ENCODE data around the gene RFT1. TPM values are rescaled to one million over a fixed set of nuclear protein-coding genes. Genes with fewer than 3 reads are reported as not detected.

RFT1 gene
- total and polyA plus RNA-seq, 2 experiments from 2014 or later, result 11.3 to 13.3 TPM

- TF ChIP-seq STAT1 (IDR thresholded peaks at IDR 0.05; ENCODE audit: unreplicated experiment) (no peak), EZH2phosphoT487 (IDR thresholded peaks at IDR 0.05; ENCODE audit: unreplicated experiment) (no peak)
- TF ChIP-seq, protein P1, sequence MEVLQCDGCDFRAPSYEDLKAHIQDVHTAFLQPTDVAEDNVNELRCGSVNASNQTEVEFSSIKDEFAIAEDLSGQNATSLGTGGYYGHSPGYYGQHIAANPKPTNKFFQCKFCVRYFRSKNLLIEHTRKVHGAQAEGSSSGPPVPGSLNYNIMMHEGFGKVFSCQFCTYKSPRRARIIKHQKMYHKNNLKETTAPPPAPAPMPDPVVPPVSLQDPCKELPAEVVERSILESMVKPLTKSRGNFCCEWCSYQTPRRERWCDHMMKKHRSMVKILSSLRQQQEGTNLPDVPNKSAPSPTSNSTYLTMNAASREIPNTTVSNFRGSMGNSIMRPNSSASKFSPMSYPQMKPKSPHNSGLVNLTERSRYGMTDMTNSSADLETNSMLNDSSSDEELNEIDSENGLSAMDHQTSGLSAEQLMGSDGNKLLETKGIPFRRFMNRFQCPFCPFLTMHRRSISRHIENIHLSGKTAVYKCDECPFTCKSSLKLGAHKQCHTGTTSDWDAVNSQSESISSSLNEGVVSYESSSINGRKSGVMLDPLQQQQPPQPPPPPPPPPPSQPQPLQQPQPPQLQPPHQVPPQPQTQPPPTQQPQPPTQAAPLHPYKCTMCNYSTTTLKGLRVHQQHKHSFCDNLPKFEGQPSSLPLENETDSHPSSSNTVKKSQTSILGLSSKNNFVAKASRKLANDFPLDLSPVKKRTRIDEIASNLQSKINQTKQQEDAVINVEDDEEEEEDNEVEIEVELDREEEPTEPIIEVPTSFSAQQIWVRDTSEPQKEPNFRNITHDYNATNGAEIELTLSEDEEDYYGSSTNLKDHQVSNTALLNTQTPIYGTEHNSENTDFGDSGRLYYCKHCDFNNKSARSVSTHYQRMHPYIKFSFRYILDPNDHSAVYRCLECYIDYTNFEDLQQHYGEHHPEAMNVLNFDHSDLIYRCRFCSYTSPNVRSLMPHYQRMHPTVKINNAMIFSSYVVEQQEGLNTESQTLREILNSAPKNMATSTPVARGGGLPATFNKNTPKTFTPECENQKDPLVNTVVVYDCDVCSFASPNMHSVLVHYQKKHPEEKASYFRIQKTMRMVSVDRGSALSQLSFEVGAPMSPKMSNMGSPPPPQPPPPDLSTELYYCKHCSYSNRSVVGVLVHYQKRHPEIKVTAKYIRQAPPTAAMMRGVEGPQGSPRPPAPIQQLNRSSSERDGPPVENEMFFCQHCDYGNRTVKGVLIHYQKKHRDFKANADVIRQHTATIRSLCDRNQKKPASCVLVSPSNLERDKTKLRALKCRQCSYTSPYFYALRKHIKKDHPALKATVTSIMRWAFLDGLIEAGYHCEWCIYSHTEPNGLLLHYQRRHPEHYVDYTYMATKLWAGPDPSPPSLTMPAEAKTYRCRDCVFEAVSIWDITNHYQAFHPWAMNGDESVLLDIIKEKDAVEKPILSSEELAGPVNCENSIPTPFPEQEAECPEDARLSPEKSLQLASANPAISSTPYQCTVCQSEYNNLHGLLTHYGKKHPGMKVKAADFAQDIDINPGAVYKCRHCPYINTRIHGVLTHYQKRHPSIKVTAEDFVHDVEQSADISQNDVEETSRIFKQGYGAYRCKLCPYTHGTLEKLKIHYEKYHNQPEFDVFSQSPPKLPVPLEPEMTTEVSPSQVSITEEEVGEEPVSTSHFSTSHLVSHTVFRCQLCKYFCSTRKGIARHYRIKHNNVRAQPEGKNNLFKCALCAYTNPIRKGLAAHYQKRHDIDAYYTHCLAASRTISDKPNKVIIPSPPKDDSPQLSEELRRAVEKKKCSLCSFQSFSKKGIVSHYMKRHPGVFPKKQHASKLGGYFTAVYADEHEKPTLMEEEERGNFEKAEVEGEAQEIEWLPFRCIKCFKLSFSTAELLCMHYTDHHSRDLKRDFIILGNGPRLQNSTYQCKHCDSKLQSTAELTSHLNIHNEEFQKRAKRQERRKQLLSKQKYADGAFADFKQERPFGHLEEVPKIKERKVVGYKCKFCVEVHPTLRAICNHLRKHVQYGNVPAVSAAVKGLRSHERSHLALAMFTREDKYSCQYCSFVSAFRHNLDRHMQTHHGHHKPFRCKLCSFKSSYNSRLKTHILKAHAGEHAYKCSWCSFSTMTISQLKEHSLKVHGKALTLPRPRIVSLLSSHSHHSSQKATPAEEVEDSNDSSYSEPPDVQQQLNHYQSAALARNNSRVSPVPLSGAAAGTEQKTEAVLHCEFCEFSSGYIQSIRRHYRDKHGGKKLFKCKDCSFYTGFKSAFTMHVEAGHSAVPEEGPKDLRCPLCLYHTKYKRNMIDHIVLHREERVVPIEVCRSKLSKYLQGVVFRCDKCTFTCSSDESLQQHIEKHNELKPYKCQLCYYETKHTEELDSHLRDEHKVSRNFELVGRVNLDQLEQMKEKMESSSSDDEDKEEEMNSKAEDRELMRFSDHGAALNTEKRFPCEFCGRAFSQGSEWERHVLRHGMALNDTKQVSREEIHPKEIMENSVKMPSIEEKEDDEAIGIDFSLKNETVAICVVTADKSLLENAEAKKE (CRISPR knock-in tag; IDR thresholded peaks at IDR 0.05), result no peak
These were observed 27.8 kb upstream of the RFT1 start (continued) for GRCh38 chr3:53157974-53158580.

DNA sequence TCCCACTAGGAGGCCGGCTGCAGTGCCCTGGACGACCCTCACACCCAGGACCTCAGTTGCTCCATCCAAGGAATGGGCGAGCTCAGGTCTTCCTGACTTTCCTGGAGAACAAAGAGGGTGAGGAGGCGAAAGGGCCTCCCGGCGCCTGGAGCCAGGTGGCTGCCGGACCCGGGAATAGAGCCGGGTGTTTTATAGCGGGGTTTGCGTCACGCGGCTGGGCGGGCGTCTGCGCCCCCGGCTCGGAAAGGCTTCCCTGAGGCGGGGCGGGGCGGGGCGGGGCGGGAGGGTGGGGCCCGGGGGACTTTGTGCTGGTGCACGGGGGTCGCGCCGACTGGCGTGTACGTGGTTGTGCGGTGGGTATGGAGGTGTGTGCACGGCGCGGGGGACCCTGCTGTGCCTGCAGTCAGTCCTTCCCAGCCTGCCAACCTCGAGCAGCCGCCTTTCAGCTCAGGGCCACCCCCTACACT is 26.2 kb upstream of the RFT1 start:
- Histone ChIP-seq H3K79me2 (replicated peaks; ENCODE audit: insufficient read depth) (no peaks in the 10 kb centered on the region), H2AFZ (peak overlapping the region; percentile 92), H3K36me3 (ENCODE audit: insufficient read depth) (no peaks in the 10 kb centered on the region), H3K27me3 (ENCODE audit: insufficient read depth) (peaks cover 6% of the 10 kb centered on the region), H3F3A (replicated peaks; ENCODE audit: low read depth) (no peaks in the 10 kb centered on the region), H3K4me2 (peak overlapping the region; percentile 79), H3K4me3 (peak overlapping the region; percentile 54), H3K4me1 (ENCODE audit: insufficient read depth) (peaks cover 28% of the 10 kb centered on the region), H3K27ac (ENCODE audit: low read depth) (no peak overlapping the region), H4K20me1 (replicated peaks; ENCODE audit: insufficient read depth) (no peaks in the 10 kb centered on the region; the same call in 1 of the 2 replicates), H3K9me2 (ENCODE audit: insufficient read depth) (no peaks in the 10 kb centered on the region)
- Mint-ChIP-seq H3K9me3 (peaks cover 3% of the 10 kb centered on the region; the same call in 1 of the 3 replicates), H3K36me3 (ENCODE audit: low read depth) (no peaks in the 10 kb centered on the region; the same call in 2 of the 3 replicates), H3K27ac (no peak overlapping the region), H3K4me3 (peak overlapping the region; percentile 62; the same call in 2 of the 3 replicates), H3K27me3 (ENCODE audit: insufficient read depth, low read depth, poor library complexity) (peaks cover 24% of the 10 kb centered on the region), H3K4me1 (peaks cover 33% of the 10 kb centered on the region)
- ATAC-seq (peak; percentile 11), DNase-seq (ENCODE audit: low spot score) (peak; percentile 77)
- TF ChIP-seq, protein P2, sequence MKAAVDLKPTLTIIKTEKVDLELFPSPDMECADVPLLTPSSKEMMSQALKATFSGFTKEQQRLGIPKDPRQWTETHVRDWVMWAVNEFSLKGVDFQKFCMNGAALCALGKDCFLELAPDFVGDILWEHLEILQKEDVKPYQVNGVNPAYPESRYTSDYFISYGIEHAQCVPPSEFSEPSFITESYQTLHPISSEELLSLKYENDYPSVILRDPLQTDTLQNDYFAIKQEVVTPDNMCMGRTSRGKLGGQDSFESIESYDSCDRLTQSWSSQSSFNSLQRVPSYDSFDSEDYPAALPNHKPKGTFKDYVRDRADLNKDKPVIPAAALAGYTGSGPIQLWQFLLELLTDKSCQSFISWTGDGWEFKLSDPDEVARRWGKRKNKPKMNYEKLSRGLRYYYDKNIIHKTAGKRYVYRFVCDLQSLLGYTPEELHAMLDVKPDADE (IDR thresholded peaks at IDR 0.05), result no peak
- TF ChIP-seq POLR2AphosphoS5 (IDR thresholded peaks at IDR 0.05; ENCODE audit: low read depth), result peak; percentile 50
